Measurements from ENCODE around the gene IFNA4.

- TF ChIP-seq, protein P1, sequence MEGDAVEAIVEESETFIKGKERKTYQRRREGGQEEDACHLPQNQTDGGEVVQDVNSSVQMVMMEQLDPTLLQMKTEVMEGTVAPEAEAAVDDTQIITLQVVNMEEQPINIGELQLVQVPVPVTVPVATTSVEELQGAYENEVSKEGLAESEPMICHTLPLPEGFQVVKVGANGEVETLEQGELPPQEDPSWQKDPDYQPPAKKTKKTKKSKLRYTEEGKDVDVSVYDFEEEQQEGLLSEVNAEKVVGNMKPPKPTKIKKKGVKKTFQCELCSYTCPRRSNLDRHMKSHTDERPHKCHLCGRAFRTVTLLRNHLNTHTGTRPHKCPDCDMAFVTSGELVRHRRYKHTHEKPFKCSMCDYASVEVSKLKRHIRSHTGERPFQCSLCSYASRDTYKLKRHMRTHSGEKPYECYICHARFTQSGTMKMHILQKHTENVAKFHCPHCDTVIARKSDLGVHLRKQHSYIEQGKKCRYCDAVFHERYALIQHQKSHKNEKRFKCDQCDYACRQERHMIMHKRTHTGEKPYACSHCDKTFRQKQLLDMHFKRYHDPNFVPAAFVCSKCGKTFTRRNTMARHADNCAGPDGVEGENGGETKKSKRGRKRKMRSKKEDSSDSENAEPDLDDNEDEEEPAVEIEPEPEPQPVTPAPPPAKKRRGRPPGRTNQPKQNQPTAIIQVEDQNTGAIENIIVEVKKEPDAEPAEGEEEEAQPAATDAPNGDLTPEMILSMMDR (IDR thresholded peaks at IDR 0.05; ENCODE audit: low read depth, low read length) = no peak
- TF ChIP-seq MAX (IDR thresholded peaks at IDR 0.05; ENCODE audit: low read depth, low read length) (no peak), POLR2A (IDR thresholded peaks at IDR 0.05; ENCODE audit: extremely low read depth, insufficient read length) (no peak)
Observed at GRCh38 chr9:21165516-21165915, 21.9 kb downstream of the IFNA4 start.

Data from NB4 (cell line).